NCI-H82 (cell line): Measurements from ENCODE around the gene CTBP2.
"Not testable (repeated sequence)": the region's sequence is repeated elsewhere in the genome, so short reads cannot be mapped to it uniquely, and the experiment has no call there.

Experiments used
- DNase-seq: peaks from one replicate; lab custom pipeline; 2025; lab: John Stamatoyannopoulos, UW

The CTBP2 gene

GRCh38 chr10:125186431-125187170 lies 26.2 kb upstream of the CTBP2 start:
- no peak for DNase-seq

GRCh38 chr10:125179107-125179506 lies 18.7 kb upstream of the CTBP2 start:
- not testable (repeated sequence) for DNase-seq

GRCh38 chr10:125177641-125178640 lies 17.6 kb upstream of the CTBP2 start:
- no peak for DNase-seq

- DNase-seq = no peak
Measured at GRCh38 chr10:125175807-125176206, 15.4 kb upstream of the CTBP2 start.

- DNase-seq = no peak
Measured at GRCh38 chr10:125174360-125174759, 14.0 kb upstream of the CTBP2 start.

- no peak for DNase-seq
Measured at GRCh38 chr10:125172694-125173093, 12.3 kb upstream of the CTBP2 start.

GRCh38 chr10:125171402-125172306 lies 11.3 kb upstream of the CTBP2 start:
- DNase-seq = no peak

- DNase-seq = no peak
Measured at GRCh38 chr10:125169915-125170314, 9.6 kb upstream of the CTBP2 start.

- no peak for DNase-seq
Measured at GRCh38 chr10:125169279-125169678, 8.9 kb upstream of the CTBP2 start.

GRCh38 chr10:125166658-125167057 lies 6.3 kb upstream of the CTBP2 start:
- DNase-seq = no peak

GRCh38 chr10:125165584-125166573 lies 5.5 kb upstream of the CTBP2 start:
- no peak for DNase-seq

GRCh38 chr10:125164421-125164820 lies 4.1 kb upstream of the CTBP2 start:
- no peak for DNase-seq

- DNase-seq = no peak
Measured at GRCh38 chr10:125163803-125164202, 3.4 kb upstream of the CTBP2 start.

GRCh38 chr10:125163312-125163711 lies 2.9 kb upstream of the CTBP2 start:
- DNase-seq = not testable (repeated sequence)

GRCh38 chr10:125162120-125162931 lies 2.0 kb upstream of the CTBP2 start:
- DNase-seq = peak; percentile 66

- peak; percentile 55 for DNase-seq
Measured at GRCh38 chr10:125161707-125162119, 1.4 kb upstream of the CTBP2 start.

- peak; percentile 97 for DNase-seq
Measured at GRCh38 chr10:125160856-125161706, 718 bp upstream of the CTBP2 start.

- no peak for DNase-seq
Measured at GRCh38 chr10:125159486-125159931, 854 bp downstream of the CTBP2 start.
